K562 (cell line): ENCODE data around the gene FIBIN. TPM values are rescaled to one million over a fixed set of nuclear protein-coding genes. Genes with fewer than 3 reads are reported as not detected.

Source experiments
- ATAC-seq: fragments of 200-7000 bp; cut with Tn5 transposase; 3 replicates; pipeline ENCODE4 v1.9.1; 2020; ENCODE audit warnings: moderate library complexity
- BruUV-seq: library from RNA; stranded (reverse); fragments of 400-500 nt; replicated peaks from 2 replicates; lab custom pipeline; 2021; lab: Mats Ljungman, UMichigan
- CTCF ChIA-PET: fragments of 300-600 bp; formaldehyde crosslinking; extraction: SDS; loops from one replicate; lab custom pipeline; 2021; ENCODE audit warnings: low intra/inter-chr PET ratio; lab: Yijun Ruan, JAX
- POLR2A ChIA-PET: fragments of 300-600, 350-650 bp; sonication (Branson Sonifier 250); formaldehyde crosslinking; extraction: SDS; loops from one replicate; lab custom pipeline; 2021; ENCODE audit warnings: antibody characterized with exemption, inconsistent platforms; lab: Yijun Ruan, JAX
- DNase-seq, 4 experiments: peaks; one replicate each; pipeline versions ENCODE4 v3.0.0 to v3.0.0-alpha.2; 2011 to 2018; ENCODE audit warnings: low spot score in 3 of 4, mixed read lengths in 3 of 4; ENCODE audit errors: extremely low read depth in 1 of 4
- FAIRE-seq: peaks from 2 replicates; lab custom pipeline; 2011; peaks lifted over from hg19 to GRCh38; lab: Jason Lieb, UNC
- H2AFZ ChIP-seq: 2 replicates; pipeline ENCODE4 v1.6.0; 2011; ENCODE audit warnings: low read depth, low read length, control low read depth, inconsistent platforms
- H3K27ac ChIP-seq: fragments of 200-600 bp; 3 replicates; pipeline ENCODE4 v1.8.0; 2011; ENCODE audit warnings: low read depth, mild to moderate bottlenecking, control low read depth, inconsistent platforms, low read length, moderate library complexity, mixed read lengths; ENCODE audit errors: extremely low read depth
- H3K27me3 ChIP-seq, 2 experiments: fragments of 300-600 bp in 1 of 2; 2 replicates in 1 of 2; 3 replicates in 1 of 2; pipeline versions ENCODE4 v1.6.0 to v1.8.0; 2011; ENCODE audit warnings: inconsistent platforms in 2 of 2, low read length in 2 of 2, mild to moderate bottlenecking in 1 of 2, mixed read lengths in 1 of 2, moderate library complexity in 1 of 2; ENCODE audit not compliant: control insufficient read depth in 2 of 2, insufficient read depth in 2 of 2
- H3K36me3 ChIP-seq: fragments of 300-600 bp; 3 replicates; pipeline ENCODE4 v1.8.0; 2011; ENCODE audit warnings: mild to moderate bottlenecking, low read length, inconsistent platforms; ENCODE audit not compliant: control insufficient read depth, insufficient read depth
- H3K4me1 ChIP-seq, 2 experiments: fragments of 200-600 bp in 1 of 2; replicated peaks in 1 of 2; 2 replicates in 1 of 2; 3 replicates in 1 of 2; pipeline versions ENCODE4 v1.5.1 to v1.8.0; 2011; ENCODE audit warnings: inconsistent platforms in 2 of 2, low read length in 2 of 2, mild to moderate bottlenecking in 1 of 2, mixed read lengths in 1 of 2, moderate library complexity in 1 of 2; ENCODE audit not compliant: control insufficient read depth in 2 of 2, insufficient read depth in 2 of 2
- H3K4me2 ChIP-seq: 2 replicates; pipeline ENCODE4 v1.6.1; 2011; ENCODE audit warnings: low read length, control low read depth, inconsistent platforms, mixed read lengths; ENCODE audit not compliant: insufficient read depth
- H3K4me3 ChIP-seq: fragments of 200-600 bp; sonication (generic), shearing (Covaris generic); 2 replicates; pipeline ENCODE4 v1.5.1; 2016; ENCODE audit warnings: control low read depth, inconsistent platforms
- H3K79me2 ChIP-seq: fragments of 200-600 bp; 3 replicates; pipeline ENCODE4 v1.8.0; 2011; ENCODE audit warnings: low read length, inconsistent platforms; ENCODE audit not compliant: control insufficient read depth, insufficient read depth
- H3K9ac ChIP-seq, 2 experiments: 2 replicates each; pipeline versions ENCODE4 v1.6.0 to v1.6.1; 2011; ENCODE audit warnings: low read depth in 2 of 2, low read length in 2 of 2, control low read depth in 1 of 2, inconsistent platforms in 1 of 2, mild to moderate bottlenecking in 1 of 2, mixed read lengths in 1 of 2; ENCODE audit not compliant: insufficient read depth in 1 of 2
- H3K9me1 ChIP-seq: one replicate; pipeline ENCODE4 v1.6.0; 2011; ENCODE audit warnings: inconsistent platforms, mild to moderate bottlenecking, low read length, moderate library complexity; ENCODE audit not compliant: control insufficient read depth, insufficient read depth
- H3K9me3 ChIP-seq: replicated peaks from 2 replicates; pipeline ENCODE4 v1.5.1; 2011; ENCODE audit warnings: low read depth, low read length, inconsistent platforms; ENCODE audit not compliant: control insufficient read depth, insufficient read depth
- H4K20me1 ChIP-seq: replicated peaks from 2 replicates; pipeline ENCODE4 v1.6.1; 2011; ENCODE audit warnings: low read length, inconsistent platforms, mixed read lengths; ENCODE audit not compliant: control insufficient read depth, insufficient read depth
- ATF1 ChIP-seq, 2 experiments: fragments of 450-650 bp in 1 of 2; IDR thresholded peaks; 2 replicates each; pipeline ENCODE4 v1.6.1; 2016; ENCODE audit warnings: missing compliant biosample characterization in 1 of 2, missing genetic modification characterization in 1 of 2
- BDP1 ChIP-seq: IDR thresholded peaks from 3 replicates; pipeline ENCODE4 v1.6.1; 2011; ENCODE audit not compliant: insufficient read length, insufficient read depth
- E2F8 ChIP-seq: fragments of 450-650 bp; IDR thresholded peaks from 2 replicates; pipeline ENCODE4 v1.7.1; 2018; ENCODE audit warnings: mild to moderate bottlenecking, low read depth; ENCODE audit not compliant: partially characterized antibody
- E4F1 ChIP-seq: fragments of 250-450 bp; sonication (Bioruptor Pico); IDR thresholded peaks from 2 replicates; pipeline ENCODE4 v1.5.0; 2021; ENCODE audit warnings: mild to moderate bottlenecking, borderline replicate concordance
- ETV6 ChIP-seq, 3 experiments: fragments of 150-350 bp in 1 of 3; sonication (generic) in 1 of 3; formaldehyde crosslinking in 1 of 3; IDR thresholded peaks; 2 replicates each; pipeline versions ENCODE4 v1.6.1 to v1.8.0; 2014 to 2022; ENCODE audit warnings: borderline replicate concordance in 2 of 3, low read depth in 2 of 3, antibody characterized with exemption in 1 of 3, low read length in 1 of 3, mild to moderate bottlenecking in 1 of 3, missing genetic modification reagents in 1 of 3
- FOXJ3 ChIP-seq: sonication (generic); formaldehyde crosslinking; IDR thresholded peaks from 2 replicates; pipeline ENCODE4 v1.4.0; 2020; ENCODE audit warnings: mild to moderate bottlenecking, missing genetic modification reagents
- HLTF ChIP-seq: fragments of 450-650 bp; IDR thresholded peaks from 2 replicates; pipeline ENCODE4 v1.6.1; 2016
- POLR2A ChIP-seq: fragments of 450-650 bp; conservative IDR thresholded peaks from 2 replicates; pipeline ENCODE4 v1.6.1; 2016
- RERE ChIP-seq: sonication (generic); formaldehyde crosslinking; IDR thresholded peaks from 2 replicates; pipeline ENCODE4 v1.8.0; 2023; ENCODE audit warnings: missing genetic modification reagents, mild to moderate bottlenecking, borderline replicate concordance
- RUNX1 ChIP-seq: sonication (generic); IDR thresholded peaks from 2 replicates; pipeline ENCODE4 v1.6.1; 2016; ENCODE audit warnings: antibody characterized with exemption, low read depth
- WGBS: fragments of 100-300 bp; shearing (Covaris generic); methylation state at CpG from one replicate; pipeline ENCODE4 v1.1.6; 2016; ENCODE audit warnings: low coverage, mixed read lengths; ENCODE audit not compliant: insufficient coverage; ENCODE audit errors: missing lambda C conversion rate; 5-methylcytosine and 5-hydroxymethylcytosine counted together
- in situ Hi-C: fragments of 300-500 bp; cut with MboI; formaldehyde crosslinking; loops from 4 replicates; pipeline ENCODE4 v1.15.0; 2018; ENCODE audit warnings: inconsistent platforms, mixed read lengths
- intact Hi-C: fragments of 100-400 bp; cut with micrococcal nuclease; formaldehyde crosslinking; loops from 2 replicates; pipeline ENCODE4 v1.14.2; 2022
- polyA plus RNA-seq, 8 experiments: library from polyadenylated mRNA; depleted of rRNA in 4 of 8; stranded (reverse) in 5 of 8; unstranded in 3 of 8; fragments of >200 nt; fragmentation: Nextera tagmentation in 2 of 8; fragmentation: Illumina TruSeq in 1 of 8; extraction: Ambion mirVana in 2 of 8; extraction: Trizol in 1 of 8; gene quantifications; 2 replicates each; pipeline versions ENCODE4 v1.2.1 to v1.2.3, GENCODE V29; 2011 to 2014; ENCODE audit warnings: inconsistent platforms in 1 of 8, missing spikeins in 1 of 8
- total RNA-seq, 7 experiments: library from RNA; depleted of rRNA in 6 of 7; stranded (reverse); fragments of >200 nt in 6 of 7; fragmentation: Illumina TruSeq in 2 of 7; extraction: Trizol in 2 of 7; gene quantifications; 2 replicates each; pipeline versions ENCODE4 v1.2.1 to v1.2.3, GENCODE V29; 2011 to 2021; ENCODE audit warnings: low replicate concordance in 1 of 7

FIBIN gene
- total and polyA plus RNA-seq, 9 of the 15 experiments (the other 6 are each of a cell fraction or from before 2014, with no cell fraction given), result not detected

- POLR2A ChIA-PET, result no interaction called here
- no peak for ATAC-seq
- in situ Hi-C loops, result no loop called here
- no peak for TF ChIP-seq RUNX1
- TF ChIP-seq BDP1, result no peak
- no peak for TF ChIP-seq RERE
- no peak for TF ChIP-seq E4F1
- no peak for TF ChIP-seq ETV6 (IDR thresholded peaks at IDR 0.05; ENCODE audit: borderline replicate concordance in 1 of 2, low read depth in 2 of 2, low read length in 1 of 2)
- no peak for TF ChIP-seq ETV6 (CRISPR knock-in tag; IDR thresholded peaks at IDR 0.05; ENCODE audit: borderline replicate concordance)
- TF ChIP-seq FOXJ3 (CRISPR knock-in tag), result no peak
- no peak for TF ChIP-seq POLR2A
- no peak for TF ChIP-seq ATF1 (CRISPR knock-in tag; IDR thresholded peaks at IDR 0.05)
- no peak for TF ChIP-seq ATF1 (tag; IDR thresholded peaks at IDR 0.05)
- TF ChIP-seq E2F8, result no peak
- TF ChIP-seq HLTF, result no peak
Observed at GRCh38 chr11:26944866-26945664, 48.8 kb upstream of the FIBIN start.

More at GRCh38 chr11:26944866-26945664, 48.8 kb upstream of the FIBIN start:
- CTCF ChIA-PET, result no interaction called here
- DNase-seq, result no peak
- Histone ChIP-seq H2AFZ (no peak overlapping the region), H3K9me1 (no peaks in the 10 kb centered on the region), H3K9ac (no peak overlapping the region), H3K9me3 (no peaks in the 10 kb centered on the region), H3K27ac (no peak overlapping the region), H3K79me2 (no peaks in the 10 kb centered on the region), H3K4me2 (no peak overlapping the region), H3K4me1 (no peaks in the 10 kb centered on the region), H3K36me3 (no peaks in the 10 kb centered on the region), H3K4me3 (no peak overlapping the region), H4K20me1 (no peaks in the 10 kb centered on the region), H3K27me3 (no peaks in the 10 kb centered on the region)
- intact Hi-C loops, result no loop called here
- no peak for FAIRE-seq
- 0% methylated on average over 3 of the region's 3 CpGs for WGBS
- no TSS peak for BruUV-seq
